HG03066 (cell line): ENCODE results near the gene DSC3.

ENCODE experiments used
- ATAC-seq: cut with Tn5 transposase; IDR thresholded peaks from one replicate; pipeline ENCODE4 v1.9.1; 2021; ENCODE audit warnings: low read depth; ENCODE audit not compliant: unreplicated experiment

Gene DSC3

GRCh38 chr18:31042406-31043181 lies at the start of gene DSC3:
DSC3 (minus strand) TSS chr18:31042742; CDS start chr18:31042660, 82 bp downstream.
- ATAC-seq, result no peak

GRCh38 chr18:31091350-31091749 lies 48.8 kb upstream of the DSC3 start:
- ATAC-seq, result no peak

GRCh38 chr18:31088532-31088931 lies 46.0 kb upstream of the DSC3 start:
- no peak for ATAC-seq

- ATAC-seq, result no peak
Observed at GRCh38 chr18:31079973-31080372, 37.4 kb upstream of the DSC3 start.

- no peak for ATAC-seq
Observed at GRCh38 chr18:31077878-31078277, 35.3 kb upstream of the DSC3 start.

GRCh38 chr18:31072175-31072574 lies 29.6 kb upstream of the DSC3 start:
- no peak for ATAC-seq

GRCh38 chr18:31070206-31070605 lies 27.7 kb upstream of the DSC3 start:
- ATAC-seq, result no peak

- no peak for ATAC-seq
Observed at GRCh38 chr18:31066266-31066665, 23.7 kb upstream of the DSC3 start.

- no peak for ATAC-seq
Observed at GRCh38 chr18:31065036-31065773, 22.7 kb upstream of the DSC3 start.

- peak; percentile 60 for ATAC-seq
Observed at GRCh38 chr18:31064130-31064529, 21.6 kb upstream of the DSC3 start.

- ATAC-seq, result no peak
Observed at GRCh38 chr18:31061945-31062344, 19.4 kb upstream of the DSC3 start.

- ATAC-seq, result no peak
Observed at GRCh38 chr18:31058897-31059296, 16.4 kb upstream of the DSC3 start.

GRCh38 chr18:31057917-31058316 lies 15.4 kb upstream of the DSC3 start:
- no peak for ATAC-seq

GRCh38 chr18:31057051-31057450 lies 14.5 kb upstream of the DSC3 start:
- ATAC-seq, result no peak

- no peak for ATAC-seq
Observed at GRCh38 chr18:31056296-31056695, 13.8 kb upstream of the DSC3 start.

- no peak for ATAC-seq
Observed at GRCh38 chr18:31050635-31051034, 8.1 kb upstream of the DSC3 start.

GRCh38 chr18:31049189-31049588 lies 6.6 kb upstream of the DSC3 start:
- no peak for ATAC-seq

GRCh38 chr18:31048216-31048615 lies 5.7 kb upstream of the DSC3 start:
- no peak for ATAC-seq

GRCh38 chr18:31046916-31047315 lies 4.4 kb upstream of the DSC3 start:
- no peak for ATAC-seq

GRCh38 chr18:31045599-31045998 lies 3.1 kb upstream of the DSC3 start:
- ATAC-seq, result no peak

GRCh38 chr18:31044926-31045325 lies 2.4 kb upstream of the DSC3 start:
- ATAC-seq, result no peak

- ATAC-seq, result no peak
Observed at GRCh38 chr18:31043709-31044108, 1.2 kb upstream of the DSC3 start.
